Spinal cord (tissue), 10 donors: ENCODE results near the gene DNAAF1. TPM values are rescaled to one million over a fixed set of nuclear protein-coding genes. Genes with fewer than 3 reads are reported as not detected.
A peak's percentile ranks its signal among the peaks of the same experiment; 100 is the strongest.

Experiments
- DNase-seq, 6 donors: peaks; one replicate each; pipeline versions ENCODE4 v3.0.0 to v3.0.0-alpha.2; 2013 to 2015; ENCODE audit warnings: low spot score in 6 of 6, low read depth in 4 of 6
- H3K27ac ChIP-seq: one replicate; pipeline ENCODE4 v1.5.1; 2013; ENCODE audit warnings: low read depth, low read length, control low read depth
- H3K27me3 ChIP-seq: one replicate; pipeline ENCODE4 v1.6.1; 2013; ENCODE audit warnings: low read length; ENCODE audit not compliant: control insufficient read depth, insufficient read depth
- H3K36me3 ChIP-seq: one replicate; pipeline ENCODE4 v1.6.1; 2013; ENCODE audit warnings: low read length; ENCODE audit not compliant: control insufficient read depth, insufficient read depth
- H3K4me1 ChIP-seq: one replicate; pipeline ENCODE4 v1.6.1; 2013; ENCODE audit warnings: low read length; ENCODE audit not compliant: control insufficient read depth, insufficient read depth
- H3K4me3 ChIP-seq: one replicate; pipeline ENCODE4 v1.5.1; 2013; ENCODE audit warnings: low read depth, low read length, control low read depth
- H3K9me3 ChIP-seq: one replicate; pipeline ENCODE4 v1.6.1; 2013; ENCODE audit warnings: low read length; ENCODE audit not compliant: control insufficient read depth, insufficient read depth
- WGBS: methylation state at CpG from one replicate; pipeline ENCODE4 v1.1.5; 2013; ENCODE audit warnings: missing lambda C conversion rate; ENCODE audit not compliant: insufficient coverage; 5-methylcytosine and 5-hydroxymethylcytosine counted together
- polyA plus RNA-seq, 2 donors: library from polyadenylated mRNA; unstranded; fragments of 120-200 nt; gene quantifications; one replicate each; pipeline ENCODE4 v1.2.1, GENCODE V29; 2013; ENCODE audit not compliant: insufficient read length in 2 of 2
- total RNA-seq, 2 donors: library from RNA; depleted of rRNA in 1 of 2; stranded (reverse); fragments of 120-200 nt in 1 of 2; fragments of >200 nt in 1 of 2; gene quantifications; one replicate each; pipeline versions ENCODE4 v1.2.3 to v1.2.4, GENCODE V29; 2013 to 2014
- donor health status: healthy.

Gene DNAAF1
- total and polyA plus RNA-seq, 4 donors = 2.7 to 21.2 (median 20.5) TPM

DNA sequence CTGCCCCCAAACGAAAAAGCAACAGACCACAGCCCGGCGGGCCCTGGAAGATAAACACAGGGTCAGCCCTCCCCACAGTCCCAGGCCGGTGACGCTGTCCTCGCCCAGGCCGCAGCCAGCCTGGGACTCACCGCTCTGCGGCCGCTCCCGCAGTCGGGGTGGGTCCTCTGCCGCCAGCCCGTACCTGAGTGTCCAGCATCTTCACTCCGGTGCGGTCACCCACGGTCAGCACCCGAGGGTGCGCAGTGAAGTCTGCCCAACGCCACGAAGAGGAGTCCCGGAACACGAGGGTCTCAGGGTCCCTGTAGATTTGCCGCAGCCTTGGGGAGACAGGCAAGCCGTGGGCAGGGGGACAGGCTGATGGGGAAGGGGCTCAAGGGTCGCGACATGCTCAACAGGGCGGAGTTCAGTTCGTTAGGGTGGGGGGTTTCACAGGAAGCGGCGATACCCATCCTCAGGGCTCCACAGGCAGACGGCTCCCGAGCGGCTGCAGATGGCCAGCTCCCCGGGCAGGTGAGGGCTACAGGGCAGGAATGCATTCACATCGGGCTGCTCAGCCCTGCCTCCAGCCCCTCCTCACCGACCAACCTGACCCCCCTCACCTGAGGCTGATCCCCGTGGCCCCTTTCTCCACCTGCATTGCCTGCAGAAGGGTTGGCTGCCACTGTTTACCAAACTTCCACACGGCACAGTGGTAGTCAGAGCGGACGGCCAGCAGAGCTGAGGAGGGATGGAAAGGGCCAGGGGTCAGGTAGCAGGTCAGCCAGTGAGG, 36.2 kb downstream of the DNAAF1 start:
- no peak for DNase-seq
- WGBS = 94% methylated on average over 36 of the region's 41 CpGs
- Histone ChIP-seq H3K4me1 (peaks cover 59% of the 10 kb centered on the region), H3K27me3 (no peaks in the 10 kb centered on the region), H3K36me3 (peaks cover 90% of the 10 kb centered on the region), H3K27ac (no peak overlapping the region), H3K9me3 (no peaks in the 10 kb centered on the region), H3K4me3 (no peak overlapping the region)

DNA sequence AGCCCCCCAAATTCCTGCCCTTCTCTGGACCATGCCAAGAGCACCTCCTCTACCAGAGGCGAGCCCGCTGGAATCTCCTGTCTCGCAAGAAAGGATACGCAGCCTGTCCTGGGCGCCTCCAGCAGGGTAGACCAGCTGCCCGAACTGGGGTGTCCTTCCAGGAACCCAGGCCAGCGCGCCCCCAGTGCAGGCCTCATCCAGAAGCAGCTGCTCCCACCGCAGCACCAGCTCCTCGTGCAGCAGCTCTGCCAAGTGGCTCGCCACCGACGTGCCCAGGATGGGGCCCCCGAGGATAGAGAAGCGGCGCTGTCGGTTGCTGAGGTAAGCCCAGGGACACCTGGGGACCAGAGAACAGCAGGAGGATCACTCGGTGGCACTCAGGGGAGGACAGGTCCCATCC, 37.0 kb downstream of the DNAAF1 start:
- no peaks in the 10 kb centered on the region for H3K9me3 ChIP-seq
- no peak for DNase-seq
- peaks cover 82% of the 10 kb centered on the region for H3K36me3 ChIP-seq
- 97% methylated on average over 18 of the region's 18 CpGs for WGBS
- H3K27ac ChIP-seq = no peak overlapping the region
- H3K4me3 ChIP-seq = no peak overlapping the region
- peaks cover 51% of the 10 kb centered on the region for H3K4me1 ChIP-seq
- H3K27me3 ChIP-seq = no peaks in the 10 kb centered on the region

DNA sequence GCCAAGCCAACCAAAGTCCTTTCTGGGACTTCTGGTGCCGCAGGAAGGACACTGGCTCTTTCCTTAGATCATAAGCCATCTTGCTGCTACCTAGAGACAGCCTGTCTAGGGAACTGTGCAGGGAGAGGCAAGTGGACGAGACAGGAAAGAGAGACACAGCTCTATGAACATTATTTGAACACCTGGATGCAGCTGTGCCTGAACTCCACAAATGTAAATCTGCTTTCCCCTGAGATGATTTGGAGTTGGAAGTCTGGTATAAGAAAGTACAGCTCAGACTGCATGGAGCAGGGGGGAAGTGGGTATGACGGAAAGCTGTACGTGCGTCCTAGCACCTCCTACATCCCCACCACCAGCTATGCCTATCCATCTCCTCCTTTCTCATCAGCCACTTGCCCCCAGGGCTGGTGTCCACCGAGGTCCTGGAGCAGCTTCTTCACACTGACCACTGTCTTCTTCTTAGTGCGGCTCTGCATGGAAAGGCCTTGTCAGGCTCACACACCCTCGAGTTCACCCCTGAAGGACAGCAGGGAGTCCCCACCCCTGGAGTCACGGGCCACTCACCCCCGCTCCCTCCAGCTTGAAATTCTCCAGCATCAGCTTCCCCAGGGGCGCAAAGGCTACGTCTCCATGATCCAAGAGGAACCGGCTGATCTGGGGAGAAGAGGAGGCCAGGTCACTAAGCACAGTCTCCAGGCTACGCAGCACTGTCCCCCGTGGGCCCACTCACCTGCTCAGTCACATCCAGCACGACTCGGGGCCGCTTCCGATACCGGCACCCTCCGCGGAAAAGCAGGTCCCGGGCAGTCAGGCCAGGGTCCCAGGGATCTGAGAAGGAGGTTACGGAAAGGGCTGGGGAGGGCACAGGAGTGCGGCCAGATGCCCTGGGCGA, 37.8 kb downstream of the DNAAF1 start:
- no peaks in the 10 kb centered on the region for H3K9me3 ChIP-seq
- DNase-seq = no peak
- 96% methylated on average over 20 of the region's 26 CpGs for WGBS
- H3K36me3 ChIP-seq = peaks cover 75% of the 10 kb centered on the region
- no peak overlapping the region for H3K4me3 ChIP-seq
- H3K27ac ChIP-seq = no peak overlapping the region
- no peaks in the 10 kb centered on the region for H3K27me3 ChIP-seq
- peaks cover 45% of the 10 kb centered on the region for H3K4me1 ChIP-seq

DNA sequence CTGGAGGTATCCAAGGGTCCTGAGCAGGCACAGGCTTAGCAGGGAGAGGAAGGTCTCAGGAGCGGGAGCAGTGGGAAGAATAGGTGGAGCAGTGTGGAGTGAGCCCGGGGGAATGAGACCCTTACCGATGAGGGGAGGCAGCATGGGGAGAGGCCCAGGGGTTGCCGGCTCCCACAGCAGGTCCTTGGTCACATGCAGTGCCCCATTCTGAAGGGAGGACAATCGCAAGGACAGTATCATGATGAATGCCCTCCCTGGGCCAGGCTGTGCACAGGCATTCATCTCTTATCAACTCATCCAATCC, 38.4 kb downstream of the DNAAF1 start:
- Histone ChIP-seq H3K27ac (no peak overlapping the region), H3K4me1 (peaks cover 42% of the 10 kb centered on the region)

DNA sequence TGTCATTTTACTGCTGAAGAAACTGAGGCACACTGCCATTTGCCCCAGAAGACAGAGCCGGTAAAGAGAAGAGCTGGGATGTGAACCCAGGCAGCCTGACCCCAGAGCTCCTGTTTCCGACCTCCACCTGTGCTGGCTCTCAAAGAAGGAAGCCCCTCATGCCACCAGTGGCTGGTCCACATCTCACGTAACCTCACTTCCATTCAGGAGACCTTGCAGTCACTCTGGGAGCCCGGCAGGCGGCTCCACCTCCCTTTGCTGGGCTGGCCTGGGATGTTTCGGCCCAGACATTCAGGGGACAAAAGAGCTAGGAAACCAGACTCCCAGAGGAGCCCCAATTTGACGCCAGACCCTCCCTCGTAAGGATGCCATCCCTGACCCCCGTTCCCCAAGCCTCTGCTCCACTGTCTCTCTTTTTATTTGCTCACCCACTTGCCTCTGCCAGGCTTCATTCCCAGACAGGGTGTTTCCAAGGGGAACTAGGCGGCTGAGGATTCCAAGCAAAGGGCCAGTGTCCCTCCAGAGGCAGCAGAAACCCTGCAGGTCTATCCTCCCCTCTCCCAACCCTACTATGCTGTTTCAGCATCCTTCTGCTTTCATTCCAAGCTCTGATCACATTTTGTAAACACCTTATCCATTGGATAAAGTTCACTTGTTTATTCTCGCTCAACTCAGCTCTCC, 38.9 kb downstream of the DNAAF1 start:
- Histone ChIP-seq H3K27me3 (no peaks in the 10 kb centered on the region), H3K4me3 (no peak overlapping the region), H3K9me3 (no peaks in the 10 kb centered on the region), H3K27ac (peak overlapping the region; percentile 34), H3K4me1 (peaks cover 41% of the 10 kb centered on the region), H3K36me3 (peaks cover 64% of the 10 kb centered on the region)
- peak in 1 of 6 donors; percentile 40 for DNase-seq
- whole genome bisulfite sequencing = 85% methylated on average over 11 of the region's 11 CpGs

More for the DNA sequence above, 38.4 kb downstream of the DNAAF1 start:
- DNase-seq = no peak
- Histone ChIP-seq H3K9me3 (no peaks in the 10 kb centered on the region), H3K36me3 (peaks cover 69% of the 10 kb centered on the region), H3K27me3 (no peaks in the 10 kb centered on the region), H3K4me3 (no peak overlapping the region)
- WGBS = 96% methylated on average over 5 of the region's 5 CpGs

DNA sequence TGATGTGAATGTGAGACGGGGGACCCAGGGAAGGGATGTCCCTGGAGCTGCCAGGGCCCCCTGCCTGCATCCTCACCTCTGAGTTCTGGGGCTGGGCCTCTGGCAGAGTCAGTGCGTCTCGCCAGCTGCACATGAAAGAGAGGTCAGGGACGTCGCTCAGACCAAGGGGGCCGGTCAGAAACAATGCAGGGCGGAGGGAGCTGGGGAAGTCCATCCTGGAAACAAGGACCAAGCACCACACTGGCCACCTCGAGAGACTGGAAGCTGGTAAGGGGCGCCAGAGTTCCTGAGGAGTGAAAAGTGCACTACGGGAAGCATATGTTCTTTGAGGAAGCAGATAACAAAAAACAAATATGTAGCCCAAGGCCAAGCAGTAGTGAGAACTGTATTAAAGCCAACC, 39.7 kb downstream of the DNAAF1 start:
- Histone ChIP-seq H3K27me3 (no peaks in the 10 kb centered on the region), H3K9me3 (no peaks in the 10 kb centered on the region), H3K4me1 (peaks cover 36% of the 10 kb centered on the region), H3K27ac (peak overlapping the region; percentile 15), H3K36me3 (peaks cover 56% of the 10 kb centered on the region), H3K4me3 (no peak overlapping the region)
- no peak for DNase-seq
- WGBS = 91% methylated on average over 10 of the region's 10 CpGs

DNA sequence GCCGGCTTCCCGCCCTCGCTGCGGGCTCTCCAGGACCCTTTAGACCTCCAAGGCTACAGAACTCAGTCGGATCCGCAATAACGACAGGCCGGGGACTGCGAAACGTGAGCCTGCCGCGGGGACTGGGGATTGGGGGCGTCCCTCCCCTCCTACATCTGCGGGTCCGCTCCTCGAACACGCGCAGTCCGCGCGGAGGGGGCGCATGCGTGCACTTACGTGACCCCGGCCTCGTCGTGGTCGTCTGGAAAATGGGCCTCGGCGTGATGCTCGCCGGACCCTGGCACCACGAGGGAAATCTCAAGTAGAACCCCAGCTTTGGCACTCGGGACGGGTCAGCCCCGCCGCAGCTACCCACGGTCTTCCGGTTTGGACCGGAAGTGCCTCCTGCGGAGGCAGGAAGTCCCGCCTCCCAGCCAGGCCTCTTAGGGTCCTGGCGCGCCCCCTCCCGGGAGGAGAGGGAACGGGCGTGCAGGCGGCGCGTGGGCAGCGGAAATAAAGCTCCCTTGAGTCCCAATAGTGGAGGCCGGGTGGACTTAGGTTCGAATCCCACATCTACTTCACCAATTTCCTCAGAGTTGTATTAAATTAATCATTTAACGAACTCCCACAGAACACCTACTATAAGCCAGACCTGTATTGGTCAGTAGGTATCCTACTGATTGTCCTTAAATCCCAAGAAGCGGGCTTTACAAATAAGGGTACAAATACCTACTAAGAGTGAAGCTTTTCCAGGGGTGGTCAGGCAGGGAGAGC, 41.8 kb downstream of the DNAAF1 start, which contains the start of gene TAF1C:
Gene TAF1C, minus strand, starts transcription at position 373 of the 753 bp plus-strand sequence. CDS start 2,069 bp downstream, outside the sequence.
- peaks cover 33% of the 10 kb centered on the region for H3K4me1 ChIP-seq
- peak within 1 kb of the TSS; percentile 90 for H3K4me3 ChIP-seq
- no peaks in the 10 kb centered on the region for H3K9me3 ChIP-seq
- H3K27me3 ChIP-seq = no peaks in the 10 kb centered on the region
- H3K27ac ChIP-seq = peak within 1 kb of the TSS; percentile 22
- peaks cover 36% of the 10 kb centered on the region for H3K36me3 ChIP-seq
- DNase-seq = peak; percentile 78 to 98 (median 92)
- 0% methylated on average over 49 of the region's 55 CpGs for WGBS

DNA sequence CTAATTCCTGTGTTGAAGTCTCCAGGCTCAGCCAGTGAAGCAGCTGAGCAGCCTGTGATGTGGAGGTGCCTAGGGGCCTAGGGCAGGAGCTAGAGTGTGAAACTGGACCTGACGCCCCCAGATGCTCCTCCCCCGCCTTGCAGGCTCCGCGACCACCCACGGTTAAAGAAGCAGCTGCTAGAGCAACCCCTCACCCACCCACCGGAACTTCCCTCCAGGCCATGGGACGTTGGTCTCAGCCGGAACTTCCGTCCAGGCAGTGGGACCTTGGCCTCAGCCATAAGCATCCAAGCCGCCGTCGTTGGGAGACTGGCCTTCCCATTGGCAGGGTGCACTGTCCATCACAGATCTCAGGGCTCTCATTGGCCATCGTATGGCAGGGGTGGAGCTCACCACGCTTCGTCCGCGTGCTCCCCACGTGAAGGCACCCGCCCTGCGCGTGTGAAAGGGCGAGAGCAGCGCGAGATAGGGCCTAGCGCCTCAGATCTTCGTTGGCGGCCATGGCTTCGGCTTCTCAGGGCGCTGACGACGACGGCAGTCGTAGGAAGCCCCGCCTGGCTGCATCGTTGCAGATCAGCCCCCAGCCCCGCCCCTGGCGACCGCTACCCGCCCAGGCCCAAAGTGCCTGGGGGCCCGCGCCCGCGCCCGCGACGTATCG, 45.8 kb downstream of the DNAAF1 start, which contains the start of gene ADAD2:
Gene ADAD2, plus strand, starts transcription at position 427 of the 658 bp plus-strand sequence. Its CDS starts 74 bp downstream, at position 501.
- 90% methylated on average over 47 of the region's 47 CpGs for WGBS
- H3K27me3 ChIP-seq = no peaks in the 10 kb centered on the region

More for the DNA sequence above, 45.8 kb downstream of the DNAAF1 start, which contains the start of gene ADAD2:
- peaks cover 15% of the 10 kb centered on the region for H3K4me1 ChIP-seq
- no peaks in the 10 kb centered on the region for H3K9me3 ChIP-seq
- H3K36me3 ChIP-seq = peaks cover 2% of the 10 kb centered on the region
- no peak within 1 kb of the TSS for H3K27ac ChIP-seq
- DNase-seq = no peak
- no peak within 1 kb of the TSS for H3K4me3 ChIP-seq
